NCI-H526 (cell line): ENCODE measurements around the gene LHFPL2.

ENCODE experiments used
- DNase-seq, 2 experiments: peaks; one replicate each; lab custom pipeline; 2025; lab: John Stamatoyannopoulos, UW

LHFPL2 gene

GRCh38 chr5:78568212-78568611, 80.4 kb downstream of the LHFPL2 start:
- no peak for DNase-seq

GRCh38 chr5:78567617-78568016, 81.0 kb downstream of the LHFPL2 start:
- DNase-seq = no peak

GRCh38 chr5:78566747-78567425, 81.7 kb downstream of the LHFPL2 start:
- DNase-seq = no peak

DNA sequence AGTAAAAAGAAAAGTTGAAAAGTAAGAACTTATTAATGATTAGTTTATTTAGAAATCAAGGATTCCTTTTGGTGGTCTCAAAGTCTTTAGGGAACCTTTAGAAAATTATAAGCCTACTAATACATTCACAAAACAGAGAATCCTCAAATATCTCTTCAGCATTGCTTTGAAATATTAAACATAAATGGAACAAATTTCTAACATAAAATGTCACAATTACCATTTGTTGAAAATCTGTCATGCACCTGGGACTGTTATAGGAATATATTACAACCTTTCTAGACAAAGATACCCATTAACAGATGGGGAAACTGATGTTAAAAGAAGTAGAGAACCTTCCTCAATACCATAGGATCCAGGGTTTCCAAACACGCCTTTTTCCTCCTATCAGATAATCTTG, 83.2 kb downstream of the LHFPL2 start:
- DNase-seq = no peak

GRCh38 chr5:78563621-78564020, 85.0 kb downstream of the LHFPL2 start:
- DNase-seq = no peak

DNA sequence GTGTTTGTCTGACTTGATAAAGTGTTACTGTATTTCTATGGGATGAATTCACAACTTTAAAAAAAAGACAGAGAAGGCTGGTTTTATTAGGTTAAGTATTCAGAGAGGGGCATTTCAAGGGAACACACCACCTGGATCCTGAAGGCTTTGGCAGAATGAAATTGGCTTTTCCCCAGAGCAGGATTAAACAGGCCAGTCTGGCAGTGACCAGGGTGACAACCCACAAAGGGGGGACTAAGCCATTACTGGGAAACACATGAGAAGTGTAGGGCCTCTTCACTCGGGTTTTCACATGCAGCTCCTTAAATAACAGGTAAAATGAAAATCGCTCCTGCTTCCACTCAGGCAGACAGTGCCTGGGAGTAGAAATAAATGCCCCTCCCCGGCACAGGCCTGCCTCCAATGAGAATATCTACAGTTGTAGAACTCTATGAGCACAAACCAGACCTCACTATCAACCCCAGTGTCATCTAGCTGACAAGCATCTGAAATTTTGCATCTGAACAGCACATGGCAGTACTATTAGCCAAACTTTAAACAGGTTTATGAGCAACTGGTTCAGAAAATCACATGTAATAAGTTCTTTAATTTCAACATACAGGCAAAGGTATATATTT, 85.8 kb downstream of the LHFPL2 start:
- DNase-seq = no peak

GRCh38 chr5:78562001-78562400, 86.6 kb downstream of the LHFPL2 start:
- no peak for DNase-seq

GRCh38 chr5:78561261-78561660, 87.3 kb downstream of the LHFPL2 start:
- no peak for DNase-seq

DNA sequence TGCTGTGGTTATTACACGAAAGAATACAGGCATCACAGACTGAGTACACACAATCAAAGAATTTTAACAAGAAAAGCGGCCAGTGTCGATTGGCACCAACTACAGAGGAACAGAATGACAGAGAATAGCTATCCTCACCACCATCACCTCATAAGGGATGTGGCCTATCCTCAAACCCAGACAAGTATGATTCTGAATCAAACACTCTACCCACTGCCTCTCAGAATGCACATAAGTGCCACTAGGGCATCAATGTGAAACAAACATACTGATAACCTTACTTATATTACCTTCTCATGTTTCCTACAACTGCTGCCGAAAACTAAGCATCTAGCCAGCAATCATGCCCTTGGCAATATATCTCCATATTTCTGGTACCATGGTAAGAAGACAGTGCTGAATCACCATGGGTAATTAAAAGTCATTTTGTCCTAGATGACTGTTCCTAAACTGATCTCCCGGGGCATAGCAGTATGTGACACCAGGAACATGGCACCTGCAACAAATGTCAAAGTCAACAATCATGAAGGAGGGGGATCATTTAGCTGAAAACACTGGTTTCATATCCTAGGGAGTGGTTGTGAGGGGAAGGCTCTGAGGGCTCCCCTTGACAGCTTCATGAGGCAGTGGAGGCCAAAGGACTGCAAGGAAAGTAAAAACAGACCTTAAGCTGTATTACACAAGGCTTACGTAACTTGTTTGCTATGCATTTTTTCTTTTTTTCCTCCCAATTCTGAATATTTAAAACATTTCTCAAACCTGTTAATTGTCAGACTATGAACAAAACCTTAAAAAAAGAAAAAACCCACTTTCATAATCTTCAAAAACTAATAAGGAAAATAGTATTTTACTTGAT, 88.3 kb downstream of the LHFPL2 start:
- no peak for DNase-seq

DNA sequence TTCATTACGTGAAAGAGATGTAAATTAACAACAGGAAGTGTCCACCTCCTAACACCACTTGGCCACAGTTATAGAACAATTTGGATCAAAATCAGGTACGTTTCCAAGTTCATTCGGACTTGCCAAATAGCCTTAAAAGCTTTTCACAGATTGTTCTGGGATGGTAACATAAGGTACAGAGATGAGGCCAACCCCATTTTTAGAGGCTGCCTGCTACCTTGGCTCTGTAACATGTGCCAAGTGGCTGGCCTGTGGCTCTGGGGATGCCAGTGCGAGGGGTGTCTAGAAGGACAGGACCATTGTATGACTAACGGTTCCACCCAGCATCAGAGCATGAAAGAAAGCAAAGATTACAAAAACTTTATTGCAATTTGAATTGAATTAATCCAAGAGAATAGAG, 91.0 kb downstream of the LHFPL2 start:
- no peak for DNase-seq

DNA sequence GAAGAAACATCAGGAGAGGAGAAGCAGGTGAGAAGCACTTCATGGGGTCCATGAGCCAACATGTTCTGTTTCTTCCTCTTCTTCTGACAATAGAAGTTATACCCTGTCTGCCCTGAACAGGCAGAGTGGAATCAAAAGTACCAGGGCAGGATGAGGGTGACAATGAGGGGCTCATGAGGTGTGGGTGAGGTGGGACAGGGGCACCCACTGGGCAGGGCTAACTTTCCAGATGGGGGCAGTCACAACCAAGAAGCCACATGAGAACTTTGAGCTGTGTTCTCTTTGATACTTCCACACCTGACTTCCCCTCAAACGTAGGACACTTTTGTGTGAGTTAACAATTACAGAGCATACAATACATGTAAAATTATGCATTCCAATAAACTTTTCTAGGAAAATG, 92.7 kb downstream of the LHFPL2 start:
- no peak for DNase-seq

GRCh38 chr5:78554670-78555069, 93.9 kb downstream of the LHFPL2 start:
- no peak for DNase-seq

DNA sequence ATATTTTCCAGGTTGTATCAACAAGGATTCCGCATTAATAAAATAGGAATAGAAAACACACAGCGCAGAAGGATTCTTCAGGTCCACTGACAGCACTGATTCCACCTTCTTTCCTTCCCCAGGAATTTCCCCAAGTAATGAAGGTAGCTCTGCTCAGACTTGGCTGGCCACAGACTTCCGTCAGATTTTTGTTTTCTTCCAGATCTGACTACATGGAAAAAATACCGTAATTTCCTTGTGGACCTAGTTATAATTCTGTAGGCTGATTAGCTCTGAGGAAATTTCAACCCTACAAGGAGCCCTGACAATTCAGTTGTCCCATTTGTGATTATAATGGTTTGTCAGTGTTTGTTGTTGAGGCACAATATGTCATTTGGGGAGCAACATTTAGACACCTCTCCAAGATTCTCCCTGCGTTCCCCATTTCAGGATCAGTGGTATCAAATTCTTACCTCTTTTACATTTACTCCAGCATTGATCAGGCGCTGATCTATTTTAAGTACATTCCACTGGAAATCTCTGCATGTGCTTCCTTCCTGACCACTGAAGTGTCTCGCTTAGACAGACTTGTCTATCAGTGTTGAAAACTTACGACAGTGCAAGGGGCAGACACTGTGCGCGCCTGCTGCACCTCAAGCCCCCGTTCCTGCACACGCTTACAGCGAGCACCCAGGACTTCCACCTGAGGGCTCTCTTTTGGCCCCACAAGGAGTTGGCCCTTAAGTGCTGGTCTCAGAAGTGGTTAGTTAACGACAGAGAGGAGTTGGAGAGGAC, 94.8 kb downstream of the LHFPL2 start:
- no peak for DNase-seq

GRCh38 chr5:78552729-78553342, 95.7 kb downstream of the LHFPL2 start:
- DNase-seq = no peak

- no peak for DNase-seq
These were observed 97.7 kb downstream of the LHFPL2 start for GRCh38 chr5:78550891-78551290.

- no peak for DNase-seq
These were observed 99.5 kb downstream of the LHFPL2 start for GRCh38 chr5:78549043-78549442.

GRCh38 chr5:78547731-78548615, 100.6 kb downstream of the LHFPL2 start:
- no peak for DNase-seq

DNA sequence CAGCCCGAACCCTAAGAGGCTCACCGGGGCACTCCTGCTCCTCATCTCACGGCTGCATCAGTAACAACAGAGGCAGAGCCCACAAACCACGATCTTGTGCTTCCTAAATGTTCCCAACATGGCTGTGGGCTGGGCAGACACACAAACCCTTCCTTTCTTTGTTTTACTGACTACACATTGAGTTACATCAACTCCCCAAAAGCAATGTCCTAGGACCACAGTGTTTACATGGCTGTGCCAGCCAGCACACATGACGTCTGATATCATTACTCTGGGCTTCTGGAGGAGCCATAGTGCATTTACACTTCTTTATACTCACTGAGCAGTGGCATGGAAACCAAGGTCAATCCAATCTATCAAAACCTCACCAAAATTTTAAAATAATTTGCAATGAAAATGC, 101.4 kb downstream of the LHFPL2 start:
- no peak for DNase-seq

DNA sequence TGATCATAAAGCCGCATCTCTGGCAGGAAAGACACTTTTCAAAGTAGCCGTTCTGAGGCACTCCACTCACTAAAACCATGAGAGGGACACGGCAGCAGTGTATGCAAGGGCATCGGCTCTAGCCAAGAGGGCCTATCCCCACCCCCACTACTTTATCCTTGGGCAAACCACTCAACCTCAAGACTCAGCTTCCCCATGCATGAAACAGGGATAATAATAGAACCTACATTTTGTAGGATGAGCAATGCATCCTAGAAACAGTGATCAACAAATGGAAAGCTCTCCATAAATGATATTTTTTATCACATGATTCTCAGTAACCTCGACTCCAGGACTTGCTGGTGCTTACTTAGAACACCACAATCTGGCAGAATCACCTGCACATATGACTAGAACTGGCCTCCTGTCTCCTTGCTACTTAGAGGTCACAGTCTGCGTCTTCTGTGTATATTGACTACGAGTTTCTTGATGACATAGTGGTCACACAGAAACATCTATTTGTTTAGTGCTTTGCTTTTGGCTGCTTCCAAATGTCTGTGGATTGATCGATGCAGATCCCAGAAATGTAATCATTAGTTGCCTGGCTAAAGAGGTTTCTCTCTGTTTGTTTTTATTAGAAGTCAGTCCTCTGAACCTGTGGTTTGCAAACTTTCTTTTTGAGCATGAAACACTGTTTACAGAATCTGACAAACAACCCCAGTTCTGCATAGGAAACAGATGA, 102.1 kb downstream of the LHFPL2 start:
- DNase-seq = no peak

DNA sequence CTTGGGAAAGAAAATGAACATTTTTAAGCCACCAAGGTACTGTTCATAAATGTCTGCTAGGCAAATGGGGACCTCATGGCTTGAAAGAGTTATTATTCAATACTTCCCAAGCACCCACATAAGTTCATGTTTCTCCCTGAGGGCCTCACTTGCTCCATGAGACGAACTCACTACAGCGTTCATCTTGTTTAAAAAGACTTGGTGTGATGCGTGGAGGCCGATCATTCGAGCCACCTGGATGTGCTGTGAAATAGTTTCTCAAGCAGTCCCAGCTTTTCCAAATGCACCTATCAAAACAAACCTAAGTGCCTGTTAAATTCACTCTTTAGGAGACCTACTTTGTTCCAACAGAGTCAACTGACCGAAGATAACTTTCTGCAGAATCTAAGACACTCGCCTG, 103.2 kb downstream of the LHFPL2 start:
- no peak for DNase-seq
